MG63 (cell line): Measurements from ENCODE around the gene CPEB1. TPM values are rescaled to one million over a fixed set of nuclear protein-coding genes. Genes with fewer than 3 reads are reported as not detected.

Experiments used
- DNase-seq: peaks from one replicate; pipeline ENCODE4 v3.0.0-alpha.2; 2020
- H3K27me3 ChIP-seq: fragments of 250-450 bp; sonication (Bioruptor Pico); 2 replicates; pipeline ENCODE4 v1.5.1; 2020; ENCODE audit warnings: mild to moderate bottlenecking, moderate library complexity
- H3K36me3 ChIP-seq: fragments of 250-450 bp; sonication (Bioruptor Pico); 2 replicates; pipeline ENCODE4 v1.5.1; 2020; ENCODE audit warnings: mild to moderate bottlenecking, moderate library complexity
- H3K4me3 ChIP-seq: fragments of 250-450 bp; sonication (Bioruptor Pico); 2 replicates; pipeline ENCODE4 v1.5.1; 2020; ENCODE audit warnings: mild to moderate bottlenecking, moderate library complexity
- H3K9me3 ChIP-seq: fragments of 250-450 bp; sonication (Bioruptor Pico); 2 replicates; pipeline ENCODE4 v1.5.1; 2020; ENCODE audit warnings: mild to moderate bottlenecking, moderate library complexity
- total RNA-seq: library from RNA; depleted of rRNA; stranded (reverse); fragments of >200 nt; shearing (Covaris generic); gene quantifications from 2 replicates; pipeline ENCODE4 v1.2.3, GENCODE V29; 2014; ENCODE audit warnings: low replicate concordance

CPEB1 gene
- total RNA-seq, 1 experiment from 2014 or later: 14.1 TPM

DNA sequence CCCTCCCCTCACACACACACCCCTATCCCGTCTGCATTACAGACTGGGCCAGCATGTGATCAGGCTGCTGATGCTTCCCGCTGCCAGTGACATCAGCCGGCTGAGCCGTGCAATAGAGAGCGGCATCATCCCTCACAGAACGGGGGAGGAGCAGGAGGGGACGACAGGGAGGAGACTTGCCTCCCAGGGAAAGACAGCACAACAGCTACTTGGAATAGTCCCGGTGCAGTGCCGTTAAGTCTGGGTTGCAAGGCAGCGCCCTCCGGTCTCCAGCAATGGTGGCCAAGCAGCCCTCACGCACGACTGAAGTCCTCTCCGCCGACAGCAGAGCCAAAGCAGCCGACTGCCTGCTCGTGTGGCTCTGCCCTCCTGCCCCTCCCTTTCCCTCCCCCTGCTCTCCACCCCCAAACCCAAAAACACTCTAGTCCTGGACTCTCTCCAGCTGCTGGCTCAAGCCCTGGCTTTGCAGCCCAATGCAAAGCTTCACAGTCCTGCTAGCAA is 75.4 kb downstream of the CPEB1 start:
- no peaks in the 10 kb centered on the region for H3K9me3 ChIP-seq
- no peaks in the 10 kb centered on the region; the same call in 1 of the 2 replicates for H3K36me3 ChIP-seq
- H3K27me3 ChIP-seq: no peaks in the 10 kb centered on the region
- peak overlapping the region; percentile 33 for H3K4me3 ChIP-seq
- peak; percentile 76 for DNase-seq

DNA sequence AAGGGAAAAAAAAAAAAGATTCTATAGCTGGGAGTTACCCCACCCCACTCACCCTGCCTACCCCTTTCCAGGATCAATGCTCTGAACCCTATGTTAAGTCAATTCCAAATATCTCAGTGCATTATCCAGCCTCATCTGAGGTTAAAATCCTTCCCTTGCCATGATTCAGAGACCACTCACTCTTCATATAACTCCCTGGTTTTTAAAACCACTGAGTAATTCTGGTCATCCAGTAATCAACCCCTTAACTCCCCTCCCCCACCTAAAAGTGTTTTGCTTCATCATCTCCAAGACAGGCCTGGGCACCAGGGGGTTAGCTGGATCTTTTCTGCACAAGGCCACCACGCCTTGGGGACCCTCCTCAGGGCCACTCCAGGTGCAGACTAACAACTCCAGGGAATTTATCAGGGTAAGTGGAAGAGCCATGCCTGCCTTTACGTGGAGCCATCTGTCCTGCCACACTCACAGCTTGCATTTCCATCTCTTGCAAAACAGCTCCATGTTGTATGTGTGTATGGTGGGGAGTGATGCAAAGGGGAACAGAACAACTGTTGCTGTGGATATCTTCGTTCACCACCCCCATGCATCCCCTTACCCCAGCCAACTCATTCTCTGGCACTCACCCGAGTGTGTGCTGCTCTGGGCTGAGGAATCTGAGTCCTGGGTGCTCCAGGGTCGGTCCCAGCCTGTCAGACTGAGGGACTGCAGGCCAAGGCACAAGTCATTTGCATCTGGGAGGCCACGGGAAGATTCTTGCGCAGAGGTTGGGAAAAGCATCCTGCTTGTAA is 76.2 kb downstream of the CPEB1 start:
- no peaks in the 10 kb centered on the region for H3K9me3 ChIP-seq
- H3K27me3 ChIP-seq: no peaks in the 10 kb centered on the region
- DNase-seq: no peak
- no peak overlapping the region; the same call in 1 of the 2 replicates for H3K4me3 ChIP-seq
- no peaks in the 10 kb centered on the region; the same call in 1 of the 2 replicates for H3K36me3 ChIP-seq

DNA sequence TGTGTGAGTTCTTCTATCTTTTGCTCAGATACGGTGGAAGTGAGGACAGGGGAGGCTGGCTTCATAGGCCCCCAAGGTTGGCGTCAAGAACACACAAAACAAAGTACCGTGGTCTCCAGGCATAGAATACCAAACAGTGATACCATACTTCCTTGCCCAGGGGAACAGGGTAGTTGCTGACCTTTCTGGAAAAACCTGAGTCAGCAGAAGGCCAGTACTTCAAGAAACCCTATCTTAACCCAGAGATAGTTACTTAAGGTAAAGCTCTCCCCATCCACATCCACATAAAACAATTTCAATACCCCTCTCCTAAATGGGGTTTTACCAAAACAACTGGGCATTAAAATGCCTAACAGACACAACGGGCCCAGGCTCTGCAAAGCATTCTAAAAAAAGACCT is 77.3 kb downstream of the CPEB1 start:
- DNase-seq: no peak
- H3K36me3 ChIP-seq: no peaks in the 10 kb centered on the region; the same call in 1 of the 2 replicates
- H3K9me3 ChIP-seq: no peaks in the 10 kb centered on the region
- no peak overlapping the region for H3K4me3 ChIP-seq
- H3K27me3 ChIP-seq: no peaks in the 10 kb centered on the region

DNA sequence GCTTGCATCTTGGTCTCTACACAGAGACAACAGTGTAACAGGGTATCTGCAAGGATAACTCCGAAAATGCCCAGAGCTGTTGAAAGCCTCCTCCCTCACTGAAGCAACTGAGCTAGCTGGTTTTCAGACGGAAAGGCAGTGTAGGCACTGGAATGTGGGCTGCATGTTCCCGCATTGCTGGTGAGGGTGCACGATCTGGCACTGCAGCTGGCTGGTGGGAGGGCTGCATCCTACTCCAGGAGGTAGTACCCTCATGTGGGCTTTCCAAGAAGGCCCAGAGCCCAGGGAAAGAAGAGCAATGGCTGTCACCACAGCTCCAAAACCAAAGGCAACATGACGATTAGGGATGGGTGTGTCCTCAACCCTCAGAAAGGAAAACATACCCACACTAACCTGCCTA is 78.2 kb downstream of the CPEB1 start:
- Histone ChIP-seq H3K9me3 (no peaks in the 10 kb centered on the region), H3K36me3 (no peaks in the 10 kb centered on the region; the same call in 1 of the 2 replicates), H3K4me3 (no peak overlapping the region), H3K27me3 (no peaks in the 10 kb centered on the region)
- no peak for DNase-seq

DNA sequence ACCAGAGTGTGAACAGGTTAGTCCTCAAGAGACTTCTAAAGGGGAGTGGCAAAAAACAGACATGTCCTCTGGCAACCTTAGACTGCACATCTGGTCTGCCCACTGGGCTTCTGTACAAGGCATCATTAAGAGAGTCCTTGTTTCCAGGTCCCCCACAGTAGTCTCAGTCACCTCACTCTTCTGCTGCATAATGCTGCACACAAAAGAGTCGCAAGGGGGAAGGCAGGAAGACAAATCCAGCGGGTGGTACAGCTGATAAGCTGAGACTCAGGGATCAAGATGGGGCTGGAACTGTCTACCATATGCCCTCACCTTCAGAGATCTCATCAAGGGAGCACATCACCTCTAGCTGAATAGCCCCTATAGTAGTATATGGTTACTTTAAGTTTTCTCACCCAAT is 79.5 kb downstream of the CPEB1 start:
- DNase-seq: no peak
- Histone ChIP-seq H3K36me3 (no peaks in the 10 kb centered on the region; the same call in 1 of the 2 replicates), H3K4me3 (no peak overlapping the region), H3K27me3 (no peaks in the 10 kb centered on the region), H3K9me3 (no peaks in the 10 kb centered on the region)

DNA sequence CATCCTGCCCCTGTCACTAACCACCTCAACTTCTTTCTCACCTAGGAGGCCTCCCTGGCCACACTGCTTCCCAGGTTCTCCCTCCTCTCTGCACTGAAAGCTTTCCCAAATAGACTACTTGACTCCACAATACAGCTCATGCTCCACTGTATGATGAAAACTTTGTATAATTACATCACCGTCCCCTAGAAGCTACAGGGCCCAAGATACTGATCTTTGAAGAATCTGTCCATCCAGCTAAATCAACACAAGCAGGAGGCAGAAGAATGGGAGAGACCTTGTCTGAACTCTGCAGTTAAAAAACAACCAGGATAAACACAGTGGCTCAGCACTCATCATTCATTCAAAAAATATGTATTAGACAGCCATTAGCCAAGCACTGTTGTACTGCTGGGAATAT is 80.5 kb downstream of the CPEB1 start:
- Histone ChIP-seq H3K27me3 (no peaks in the 10 kb centered on the region), H3K9me3 (no peaks in the 10 kb centered on the region), H3K36me3 (no peaks in the 10 kb centered on the region; the same call in 1 of the 2 replicates), H3K4me3 (no peak overlapping the region)
- no peak for DNase-seq

DNA sequence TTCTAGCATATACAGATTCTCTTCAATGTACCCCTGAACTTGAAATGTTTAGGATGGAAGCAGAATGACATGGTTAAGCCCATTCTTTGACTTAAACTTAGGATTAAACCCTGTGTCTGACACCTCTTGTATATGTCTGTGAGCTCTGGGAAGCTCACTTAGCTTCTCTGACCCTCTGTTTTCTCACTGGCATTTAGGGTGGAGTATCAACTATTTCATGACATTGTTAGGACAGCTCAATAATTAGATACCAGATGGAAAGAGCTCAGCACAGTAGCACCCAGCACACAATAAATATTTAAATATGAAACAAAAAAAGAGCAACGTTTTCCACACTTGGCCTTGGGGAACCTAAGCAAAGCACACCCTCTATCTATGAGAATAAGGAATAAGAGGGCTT is 88.7 kb downstream of the CPEB1 start:
- DNase-seq: no peak
- H3K4me3 ChIP-seq: no peak overlapping the region
- H3K36me3 ChIP-seq: peaks cover 1% of the 10 kb centered on the region
- H3K27me3 ChIP-seq: no peaks in the 10 kb centered on the region
- no peaks in the 10 kb centered on the region for H3K9me3 ChIP-seq

DNA sequence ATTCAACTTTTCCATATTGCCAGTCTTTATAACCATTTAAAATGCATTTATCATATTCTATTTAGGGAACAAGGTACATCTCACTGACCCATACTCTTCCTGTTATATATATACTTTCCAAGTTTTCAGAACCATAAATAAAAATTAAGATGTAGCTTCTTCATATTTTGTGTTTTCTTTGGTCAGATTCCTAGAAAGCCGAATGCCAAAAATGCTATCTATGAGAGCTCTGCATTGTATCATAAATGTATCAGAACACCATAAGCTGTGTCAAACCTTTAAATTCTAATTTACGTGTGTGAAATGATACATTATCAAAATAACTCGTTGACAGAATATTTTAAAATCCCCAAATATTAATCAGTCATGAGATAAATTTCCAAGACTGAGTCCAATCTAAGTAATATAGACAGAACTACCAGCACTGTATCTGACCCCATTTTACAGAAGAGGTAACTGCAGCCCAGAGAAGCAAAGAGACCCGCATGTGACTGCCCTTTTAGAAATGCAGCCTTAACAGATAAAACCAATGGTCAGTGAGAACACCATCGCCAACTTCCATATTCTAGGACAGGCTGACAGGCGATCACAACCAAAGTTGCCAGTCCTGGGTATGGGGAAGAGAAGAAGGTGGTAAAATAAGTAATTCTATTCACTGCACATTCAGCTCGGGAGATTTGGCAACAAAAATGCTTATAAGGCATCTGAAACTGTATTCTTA is 90.7 kb downstream of the CPEB1 start:
- no peak for DNase-seq
- H3K9me3 ChIP-seq: no peaks in the 10 kb centered on the region
- H3K36me3 ChIP-seq: peaks cover 7% of the 10 kb centered on the region
- no peak overlapping the region for H3K4me3 ChIP-seq
- H3K27me3 ChIP-seq: no peaks in the 10 kb centered on the region

DNA sequence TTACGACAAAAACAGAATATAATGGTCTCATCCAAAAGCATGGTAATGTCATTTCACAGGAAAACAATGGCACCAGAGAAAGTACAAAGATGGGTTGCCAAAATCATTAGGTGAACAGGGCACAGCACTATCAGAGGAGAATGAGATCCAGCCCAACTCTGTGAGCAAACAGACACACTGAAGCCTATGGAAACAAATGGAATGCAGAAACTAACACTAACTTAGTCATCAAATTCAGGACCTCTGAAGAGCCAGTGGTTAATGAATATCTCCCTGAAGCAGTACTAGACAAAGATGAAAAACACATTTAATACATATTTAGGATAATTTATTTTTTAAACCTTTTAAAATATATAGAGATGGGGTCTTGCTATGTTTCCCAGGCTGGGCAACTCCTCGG is 92.3 kb downstream of the CPEB1 start:
- DNase-seq: no peak
- H3K36me3 ChIP-seq: peaks cover 7% of the 10 kb centered on the region
- H3K9me3 ChIP-seq: no peaks in the 10 kb centered on the region
- H3K27me3 ChIP-seq: no peaks in the 10 kb centered on the region
- no peak overlapping the region for H3K4me3 ChIP-seq

DNA sequence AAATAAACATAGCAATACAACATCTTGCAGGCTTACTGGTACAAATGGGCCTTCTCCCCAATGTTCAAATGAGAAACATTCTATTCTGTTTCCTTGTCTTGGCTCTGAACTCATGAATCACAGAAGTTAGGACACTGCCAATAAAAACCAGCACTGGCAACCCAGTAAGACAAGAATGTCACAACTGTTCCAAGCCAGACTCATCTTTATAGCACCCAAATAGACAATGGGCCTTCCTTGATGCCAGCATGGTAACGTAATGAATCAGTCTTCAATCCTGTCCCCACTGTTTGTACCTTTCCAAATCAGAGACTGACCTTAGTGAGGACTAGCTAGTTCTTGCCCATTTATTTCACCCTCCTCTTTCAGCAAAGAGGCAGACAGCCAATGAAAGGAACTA is 92.8 kb downstream of the CPEB1 start:
- peak; percentile 68 for DNase-seq
- no peak overlapping the region for H3K4me3 ChIP-seq
- no peaks in the 10 kb centered on the region for H3K27me3 ChIP-seq
- peaks cover 7% of the 10 kb centered on the region for H3K36me3 ChIP-seq
- H3K9me3 ChIP-seq: no peaks in the 10 kb centered on the region

DNA sequence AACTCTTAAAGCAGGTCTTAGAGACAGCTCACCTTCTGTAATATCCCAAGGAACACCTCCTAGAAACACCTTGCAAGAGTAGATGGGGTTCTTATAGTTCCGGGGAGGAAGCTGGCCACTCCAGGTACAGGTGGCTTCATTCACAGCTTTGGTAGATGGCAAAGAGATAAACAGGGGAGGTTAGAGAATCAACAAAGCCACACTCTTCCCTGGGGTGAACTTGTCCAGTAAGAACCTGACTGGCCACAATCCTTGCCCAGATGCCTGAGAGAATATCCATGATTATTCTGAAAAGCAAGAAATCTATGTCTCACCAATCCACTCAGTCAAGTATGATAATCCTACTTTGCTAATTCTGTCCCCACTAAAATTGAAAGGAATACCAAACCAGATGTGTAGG is 93.3 kb downstream of the CPEB1 start:
- no peak overlapping the region for H3K4me3 ChIP-seq
- no peaks in the 10 kb centered on the region for H3K27me3 ChIP-seq
- no peaks in the 10 kb centered on the region for H3K9me3 ChIP-seq
- DNase-seq: no peak
- H3K36me3 ChIP-seq: peaks cover 7% of the 10 kb centered on the region

DNA sequence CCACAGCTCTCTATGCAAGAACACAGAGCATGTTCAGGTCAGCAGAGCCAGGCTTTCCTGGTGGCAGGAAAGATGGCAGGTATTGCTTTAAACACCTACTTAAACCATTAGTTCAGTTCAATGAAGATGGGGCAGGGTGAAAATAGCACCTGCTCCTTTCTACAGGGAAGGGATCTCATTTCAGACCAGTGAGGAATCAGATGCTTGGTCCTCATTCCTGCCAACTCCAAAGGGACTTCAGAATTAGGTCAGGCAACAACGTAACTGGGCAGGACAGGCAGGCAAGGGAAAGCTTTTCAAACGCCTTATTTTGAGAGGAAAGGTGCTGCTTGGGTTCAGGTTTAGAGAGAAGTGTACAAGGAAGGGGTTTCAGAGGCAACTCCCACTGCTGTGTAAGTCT is 94.3 kb downstream of the CPEB1 start:
- no peak for DNase-seq
- H3K9me3 ChIP-seq: no peaks in the 10 kb centered on the region

DNA sequence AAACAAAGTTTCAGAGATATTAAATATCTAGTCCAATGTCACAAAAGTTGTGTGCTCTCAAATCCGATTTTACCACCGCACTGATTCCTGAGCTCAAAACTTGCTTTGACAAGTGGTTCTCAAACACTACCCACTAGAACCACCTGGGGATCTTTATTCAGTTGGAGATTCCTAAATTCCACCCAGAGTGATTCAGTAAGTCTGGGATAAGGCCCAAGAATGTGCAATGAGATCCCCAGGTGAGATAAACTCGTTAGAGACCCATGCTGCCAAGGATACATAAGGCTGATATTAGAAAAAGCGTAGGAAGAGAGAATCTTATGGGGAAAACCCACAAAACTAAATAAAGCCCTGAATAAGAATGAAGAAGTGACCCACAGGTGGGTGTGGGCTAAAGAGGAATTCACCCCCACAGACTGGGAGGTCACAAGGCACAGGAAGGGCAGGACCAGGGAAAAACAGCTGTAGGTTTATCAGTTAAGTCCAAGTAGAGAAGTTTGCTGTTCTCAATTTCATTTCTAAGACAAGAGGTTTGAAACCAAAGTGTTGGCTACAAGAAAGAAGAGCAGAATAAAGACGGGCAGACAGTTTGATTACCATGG is 95.4 kb downstream of the CPEB1 start:
- Histone ChIP-seq H3K4me3 (no peak overlapping the region), H3K36me3 (peaks cover 7% of the 10 kb centered on the region), H3K27me3 (no peaks in the 10 kb centered on the region), H3K9me3 (no peaks in the 10 kb centered on the region)
- no peak for DNase-seq

More for the DNA sequence above, 94.3 kb downstream of the CPEB1 start:
- Histone ChIP-seq H3K27me3 (no peaks in the 10 kb centered on the region), H3K4me3 (no peak overlapping the region), H3K36me3 (peaks cover 7% of the 10 kb centered on the region)

DNA sequence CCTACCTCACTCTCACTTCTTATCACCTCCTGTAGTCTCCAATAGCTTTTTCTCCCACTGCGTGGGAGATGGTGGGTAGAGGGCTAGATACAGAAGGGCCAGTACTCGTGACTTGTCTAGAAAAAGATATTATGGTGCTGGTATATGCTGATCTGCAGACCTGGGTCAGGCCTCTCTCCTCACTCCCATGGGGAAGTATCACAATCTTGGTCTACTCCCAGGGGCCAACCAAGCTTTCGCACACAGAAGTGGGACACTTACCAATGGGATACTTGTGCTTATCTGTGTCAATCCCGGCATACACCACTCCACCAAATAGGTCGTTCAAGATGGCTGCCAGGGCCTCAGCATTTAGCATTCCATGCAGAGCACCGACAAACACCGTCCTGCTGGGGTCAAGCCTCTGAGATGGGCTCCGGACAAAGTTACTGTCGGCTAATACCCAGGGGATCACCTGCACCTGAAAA is 97.9 kb downstream of the CPEB1 start:
- H3K4me3 ChIP-seq: no peak overlapping the region
- H3K9me3 ChIP-seq: no peaks in the 10 kb centered on the region
- peaks cover 7% of the 10 kb centered on the region for H3K36me3 ChIP-seq
- H3K27me3 ChIP-seq: no peaks in the 10 kb centered on the region
- DNase-seq: no peak

DNA sequence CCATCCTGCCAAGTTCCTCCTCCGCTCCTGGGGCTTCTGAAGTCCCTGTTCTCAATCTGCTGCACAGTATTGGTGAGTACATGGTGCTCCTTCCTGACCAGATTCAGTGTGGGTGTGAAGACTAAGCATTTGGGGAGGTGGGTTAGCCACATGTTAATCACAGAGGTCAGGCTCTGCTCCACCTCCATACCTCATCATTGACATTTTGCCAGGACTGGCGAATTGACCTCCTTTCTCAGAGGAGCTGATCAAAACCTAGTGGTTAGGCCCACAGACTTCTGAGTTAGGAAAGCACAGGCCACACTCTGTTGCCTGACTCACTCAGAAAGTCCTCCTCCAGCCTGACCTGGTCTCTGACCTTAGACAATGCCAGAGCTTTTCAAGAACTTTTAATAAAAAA is 98.5 kb downstream of the CPEB1 start:
- H3K27me3 ChIP-seq: no peaks in the 10 kb centered on the region
- H3K9me3 ChIP-seq: no peaks in the 10 kb centered on the region
- DNase-seq: no peak
- H3K36me3 ChIP-seq: peaks cover 7% of the 10 kb centered on the region
- H3K4me3 ChIP-seq: no peak overlapping the region

DNA sequence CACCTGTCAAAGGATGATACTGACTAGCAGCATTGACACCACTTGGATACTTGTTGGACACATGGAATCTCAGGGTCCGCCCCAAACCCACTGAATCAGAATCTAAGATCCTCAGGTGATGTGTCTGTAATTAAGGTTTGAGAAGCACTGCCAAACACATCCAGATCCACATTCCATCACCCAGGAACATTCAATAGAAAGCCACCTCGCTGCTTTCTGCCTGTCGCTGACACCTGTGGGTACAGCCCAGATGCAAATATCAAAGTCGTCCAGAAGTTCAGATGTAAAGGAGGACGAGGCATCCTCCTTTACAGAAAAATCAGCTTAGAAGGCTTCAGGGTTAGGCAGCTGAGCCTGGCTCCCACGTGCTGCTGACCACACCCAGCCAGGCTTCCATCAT is 101.7 kb downstream of the CPEB1 start:
- H3K27me3 ChIP-seq: no peaks in the 10 kb centered on the region
- no peak for DNase-seq
- H3K9me3 ChIP-seq: no peaks in the 10 kb centered on the region
- H3K4me3 ChIP-seq: no peak overlapping the region
- H3K36me3 ChIP-seq: peaks cover 2% of the 10 kb centered on the region

DNA sequence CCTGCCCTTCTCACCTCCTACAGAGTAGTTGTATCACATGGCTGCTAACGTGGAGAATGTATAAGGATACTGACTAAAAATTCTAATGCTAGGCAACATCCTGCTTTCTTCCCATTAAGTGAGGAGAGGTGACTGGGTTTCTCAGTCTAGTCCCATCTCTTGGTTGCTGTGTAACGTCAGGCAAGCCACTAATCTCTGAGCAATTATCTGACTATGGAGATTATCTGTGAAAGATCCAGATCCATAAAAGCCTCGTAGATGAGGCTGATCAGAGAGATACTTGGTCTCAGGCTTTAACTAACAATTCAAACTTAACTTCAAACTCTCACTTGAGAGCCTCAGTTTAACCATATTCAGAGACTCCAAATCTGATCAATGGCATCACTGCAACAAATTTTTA is 102.2 kb downstream of the CPEB1 start:
- Histone ChIP-seq H3K4me3 (no peak overlapping the region), H3K36me3 (peaks cover 4% of the 10 kb centered on the region), H3K27me3 (no peaks in the 10 kb centered on the region), H3K9me3 (no peaks in the 10 kb centered on the region)
- DNase-seq: no peak
